HL-60 (cell line): Measurements from ENCODE around the gene HEYL.

Source experiments
- REST ChIP-seq: IDR thresholded peaks from 2 replicates; pipeline ENCODE4 v1.6.1; 2012; ENCODE audit warnings: low read depth; ENCODE audit not compliant: insufficient replicate concordance
- TF ChIP-seq, protein P1 (sequence below): IDR thresholded peaks from one replicate; pipeline ENCODE4 v1.5.1; 2011; ENCODE audit warnings: low read length, control low read depth, inconsistent platforms; ENCODE audit not compliant: insufficient read depth

GRCh38 chr1:39631361-39632322 is 7.8 kb downstream of the HEYL start:
- TF ChIP-seq, protein P1, sequence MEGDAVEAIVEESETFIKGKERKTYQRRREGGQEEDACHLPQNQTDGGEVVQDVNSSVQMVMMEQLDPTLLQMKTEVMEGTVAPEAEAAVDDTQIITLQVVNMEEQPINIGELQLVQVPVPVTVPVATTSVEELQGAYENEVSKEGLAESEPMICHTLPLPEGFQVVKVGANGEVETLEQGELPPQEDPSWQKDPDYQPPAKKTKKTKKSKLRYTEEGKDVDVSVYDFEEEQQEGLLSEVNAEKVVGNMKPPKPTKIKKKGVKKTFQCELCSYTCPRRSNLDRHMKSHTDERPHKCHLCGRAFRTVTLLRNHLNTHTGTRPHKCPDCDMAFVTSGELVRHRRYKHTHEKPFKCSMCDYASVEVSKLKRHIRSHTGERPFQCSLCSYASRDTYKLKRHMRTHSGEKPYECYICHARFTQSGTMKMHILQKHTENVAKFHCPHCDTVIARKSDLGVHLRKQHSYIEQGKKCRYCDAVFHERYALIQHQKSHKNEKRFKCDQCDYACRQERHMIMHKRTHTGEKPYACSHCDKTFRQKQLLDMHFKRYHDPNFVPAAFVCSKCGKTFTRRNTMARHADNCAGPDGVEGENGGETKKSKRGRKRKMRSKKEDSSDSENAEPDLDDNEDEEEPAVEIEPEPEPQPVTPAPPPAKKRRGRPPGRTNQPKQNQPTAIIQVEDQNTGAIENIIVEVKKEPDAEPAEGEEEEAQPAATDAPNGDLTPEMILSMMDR, result no peak
- TF ChIP-seq REST, result no peak
